ENCODE results near the gene DRAM1.

- TF ChIP-seq CTCF (IDR thresholded peaks at IDR 0.05; ENCODE audit: low read depth, low read length, poor library complexity, severe bottlenecking): no peak
- TF ChIP-seq EZH2phosphoT487 (IDR thresholded peaks at IDR 0.05; ENCODE audit: borderline replicate concordance, low read length): no peak
Observed at GRCh38 chr12:101902641-101903040, 25.3 kb downstream of the DRAM1 start.
